WERI-Rb-1 (cell line): ENCODE results near the gene LGI4.
A peak's percentile ranks its signal among the peaks of the same experiment; 100 is the strongest.

Experiments
- DNase-seq: peaks from one replicate; pipeline ENCODE4 v3.0.0-alpha.2; 2020
- H3K27ac ChIP-seq: fragments of 250-450 bp; sonication (Bioruptor Pico); 2 replicates; pipeline ENCODE4 v1.5.1; 2020; ENCODE audit warnings: mild to moderate bottlenecking, moderate library complexity
- H3K27me3 ChIP-seq: fragments of 250-450 bp; sonication (Bioruptor Pico); 2 replicates; pipeline ENCODE4 v1.5.1; 2021; ENCODE audit warnings: mild to moderate bottlenecking, low read depth, moderate library complexity; ENCODE audit not compliant: insufficient read depth, severe bottlenecking
- H3K36me3 ChIP-seq: fragments of 250-450 bp; sonication (Bioruptor Pico); 2 replicates; pipeline ENCODE4 v1.5.1; 2020; ENCODE audit warnings: mild to moderate bottlenecking, moderate library complexity
- H3K4me3 ChIP-seq: 2 replicates; pipeline ENCODE4 v1.5.1; 2011; ENCODE audit warnings: low read depth, mild to moderate bottlenecking, control low read depth, low read length
- H3K9me3 ChIP-seq: fragments of 250-450 bp; sonication (Bioruptor Pico); 2 replicates; pipeline ENCODE4 v1.5.1; 2021; ENCODE audit warnings: mild to moderate bottlenecking, moderate library complexity; ENCODE audit not compliant: severe bottlenecking
- CTCF ChIP-seq: IDR thresholded peaks from 2 replicates; pipeline ENCODE4 v1.5.1; 2011; ENCODE audit warnings: low read depth, mild to moderate bottlenecking, control low read depth, inconsistent platforms, low read length

LGI4 gene

GRCh38 chr19:35128398-35129057 lies 6.3 kb downstream of the LGI4 start:
- H3K27me3 ChIP-seq, result no peaks in the 10 kb centered on the region
- no peaks in the 10 kb centered on the region for H3K9me3 ChIP-seq
- H3K4me3 ChIP-seq, result no peak overlapping the region
- peaks cover 14% of the 10 kb centered on the region for H3K36me3 ChIP-seq
- TF ChIP-seq CTCF, result no peak
- H3K27ac ChIP-seq, result peak overlapping the region; percentile 66
- no peak for DNase-seq

- TF ChIP-seq CTCF, result no peak
- Histone ChIP-seq H3K4me3 (no peak overlapping the region), H3K27ac (peak overlapping the region; percentile 40), H3K27me3 (no peaks in the 10 kb centered on the region), H3K9me3 (no peaks in the 10 kb centered on the region), H3K36me3 (peaks cover 16% of the 10 kb centered on the region)
- DNase-seq, result no peak
Observed at GRCh38 chr19:35127871-35128270, 7.0 kb downstream of the LGI4 start.

GRCh38 chr19:35126624-35126959 lies 8.3 kb downstream of the LGI4 start:
- Histone ChIP-seq H3K27me3 (no peaks in the 10 kb centered on the region), H3K9me3 (no peaks in the 10 kb centered on the region), H3K36me3 (peaks cover 16% of the 10 kb centered on the region), H3K4me3 (no peak overlapping the region), H3K27ac (peak overlapping the region; percentile 43)
- no peak for TF ChIP-seq CTCF
- no peak for DNase-seq

- Histone ChIP-seq H3K9me3 (no peaks in the 10 kb centered on the region), H3K36me3 (peaks cover 12% of the 10 kb centered on the region), H3K27ac (peak overlapping the region; percentile 43), H3K27me3 (no peaks in the 10 kb centered on the region), H3K4me3 (no peak overlapping the region)
- DNase-seq, result no peak
- no peak for TF ChIP-seq CTCF
Observed at GRCh38 chr19:35125749-35126623, 8.9 kb downstream of the LGI4 start.

GRCh38 chr19:35125270-35125717 lies 9.6 kb downstream of the LGI4 start:
- H3K27me3 ChIP-seq, result no peaks in the 10 kb centered on the region
- H3K27ac ChIP-seq, result peak overlapping the region; percentile 37
- no peak overlapping the region for H3K4me3 ChIP-seq
- H3K36me3 ChIP-seq, result peaks cover 12% of the 10 kb centered on the region
- TF ChIP-seq CTCF, result no peak
- no peaks in the 10 kb centered on the region for H3K9me3 ChIP-seq
- DNase-seq, result no peak
